ENCODE data around the gene YTHDC1.

The YTHDC1 gene

DNA sequence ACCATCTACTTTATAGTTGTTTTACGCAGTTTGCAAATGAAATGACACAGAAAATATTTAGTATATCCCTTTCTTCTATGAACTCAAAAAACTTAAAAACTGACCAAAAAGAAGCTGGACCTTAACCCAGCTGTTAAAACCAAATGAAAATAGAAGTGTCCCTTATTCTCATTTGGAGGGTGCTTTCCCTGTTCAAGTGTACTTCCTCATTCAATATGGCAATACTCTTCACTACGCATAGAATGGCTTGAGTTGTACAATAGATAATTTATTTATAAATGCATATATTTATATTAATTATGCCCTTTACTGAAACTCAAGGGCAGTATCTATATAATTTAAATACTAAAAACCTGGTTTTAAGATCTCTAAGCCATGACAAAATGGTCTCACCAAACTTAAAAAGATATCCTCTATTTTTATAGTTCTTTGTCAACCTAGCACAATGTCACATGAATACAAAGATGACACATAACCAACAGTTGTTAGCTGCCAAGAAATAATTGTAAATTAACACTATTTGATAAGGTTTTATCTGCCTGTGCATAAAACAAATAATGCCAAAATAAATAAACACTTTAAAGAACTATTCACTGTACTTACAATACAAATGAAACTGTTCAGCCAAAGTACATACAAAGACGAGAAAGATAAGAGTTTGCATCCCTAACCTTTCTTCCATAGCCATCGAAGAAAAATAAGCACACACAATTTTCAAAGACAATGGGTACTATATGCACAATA lies 25.2 kb downstream of the YTHDC1 start:
- Histone ChIP-seq H3K9me3 (ENCODE audit: low read length) (no peaks in the 10 kb centered on the region), H3K4me3 (ENCODE audit: low read depth in 1 of 2, low read length in 2 of 2) (no peak overlapping the region), H3K4me1 (ENCODE audit: insufficient read depth, low read length) (no peaks in the 10 kb centered on the region), H3K36me3 (ENCODE audit: insufficient read depth, low read length) (peaks cover 58% of the 10 kb centered on the region), H3K27me3 (ENCODE audit: control insufficient read depth in 1 of 2, insufficient read depth in 2 of 2, low read length in 2 of 2) (no peaks in the 10 kb centered on the region), H3K9ac (ENCODE audit: low read length) (no peak overlapping the region), H3K27ac (ENCODE audit: low read depth, low read length) (no peak overlapping the region)

DNA sequence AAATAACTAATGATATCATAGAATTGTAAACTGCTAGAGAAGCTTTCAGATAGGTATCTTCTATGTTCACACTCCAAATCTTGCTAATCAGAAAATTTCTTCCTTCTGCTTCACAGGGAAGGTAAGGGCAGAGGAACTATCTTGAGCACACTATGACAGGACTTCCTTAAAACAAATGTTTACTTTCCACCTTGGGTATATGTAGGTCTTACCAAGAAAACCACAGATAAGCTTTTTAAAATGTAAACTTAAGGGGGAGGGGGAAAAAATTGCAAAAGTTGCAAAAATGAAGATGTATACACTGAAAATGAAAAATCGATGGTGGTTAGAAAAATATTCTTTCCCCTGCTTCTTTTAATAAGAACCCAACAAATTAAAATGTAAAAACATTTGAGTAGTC lies 30.9 kb downstream of the YTHDC1 start:
- no peaks in the 10 kb centered on the region for H3K9me3 ChIP-seq (ENCODE audit: low read length)
- no peaks in the 10 kb centered on the region for H3K4me1 ChIP-seq (ENCODE audit: insufficient read depth, low read length)
- H3K4me3 ChIP-seq (ENCODE audit: low read depth in 1 of 2, low read length in 2 of 2): no peak overlapping the region
- H3K36me3 ChIP-seq (ENCODE audit: insufficient read depth, low read length): peaks cover 72% of the 10 kb centered on the region
- no peak overlapping the region for H3K9ac ChIP-seq (ENCODE audit: low read length)
- H3K27ac ChIP-seq (ENCODE audit: low read depth, low read length): no peak overlapping the region
- H3K27me3 ChIP-seq (ENCODE audit: control insufficient read depth in 1 of 2, insufficient read depth in 2 of 2, low read length in 2 of 2): no peaks in the 10 kb centered on the region

DNA sequence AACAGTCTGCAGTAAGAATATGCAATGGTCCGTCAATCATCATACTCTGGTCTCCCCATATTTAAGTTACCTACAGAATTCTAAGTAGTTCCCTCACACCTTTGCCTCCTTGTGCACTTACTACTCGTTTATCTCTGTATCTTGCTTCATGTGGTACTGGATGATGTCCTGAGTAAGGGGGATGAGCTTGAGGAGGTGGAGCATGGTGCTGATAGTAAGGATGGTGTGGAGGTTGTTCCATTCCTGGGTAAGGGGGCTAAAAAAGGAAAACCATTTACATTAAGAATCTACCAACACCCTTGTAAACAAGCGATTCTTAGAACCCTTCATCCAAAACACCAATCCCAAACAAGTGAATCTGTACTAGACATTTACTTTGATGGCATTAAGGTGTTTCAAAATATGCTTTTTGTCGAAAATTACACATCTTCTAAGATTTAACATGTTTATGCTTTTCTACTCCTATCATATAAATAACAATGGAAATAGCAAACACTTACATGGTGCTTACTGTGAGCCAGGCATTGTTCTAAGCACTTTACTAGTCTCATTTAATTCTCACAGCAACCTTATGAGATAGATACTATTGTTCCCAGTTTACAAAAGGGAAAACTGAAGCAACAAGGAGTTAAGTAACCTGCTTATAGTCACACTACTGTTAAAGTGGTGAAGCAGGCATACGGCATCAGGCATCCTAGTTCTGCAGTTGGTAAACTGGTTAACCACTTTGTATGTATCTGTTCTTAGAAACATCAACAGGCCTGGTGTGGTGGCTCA lies 33.5 kb downstream of the YTHDC1 start:
- no peak overlapping the region for H3K9ac ChIP-seq (ENCODE audit: low read length)
- H3K27ac ChIP-seq (ENCODE audit: low read depth, low read length): no peak overlapping the region
- H3K9me3 ChIP-seq (ENCODE audit: low read length): no peaks in the 10 kb centered on the region
- H3K4me1 ChIP-seq (ENCODE audit: insufficient read depth, low read length): no peaks in the 10 kb centered on the region
- H3K27me3 ChIP-seq (ENCODE audit: control insufficient read depth in 1 of 2, insufficient read depth in 2 of 2, low read length in 2 of 2): no peaks in the 10 kb centered on the region
- peaks cover 67% of the 10 kb centered on the region for H3K36me3 ChIP-seq (ENCODE audit: insufficient read depth, low read length)
- H3K4me3 ChIP-seq (ENCODE audit: low read depth in 1 of 2, low read length in 2 of 2): no peak overlapping the region

DNA sequence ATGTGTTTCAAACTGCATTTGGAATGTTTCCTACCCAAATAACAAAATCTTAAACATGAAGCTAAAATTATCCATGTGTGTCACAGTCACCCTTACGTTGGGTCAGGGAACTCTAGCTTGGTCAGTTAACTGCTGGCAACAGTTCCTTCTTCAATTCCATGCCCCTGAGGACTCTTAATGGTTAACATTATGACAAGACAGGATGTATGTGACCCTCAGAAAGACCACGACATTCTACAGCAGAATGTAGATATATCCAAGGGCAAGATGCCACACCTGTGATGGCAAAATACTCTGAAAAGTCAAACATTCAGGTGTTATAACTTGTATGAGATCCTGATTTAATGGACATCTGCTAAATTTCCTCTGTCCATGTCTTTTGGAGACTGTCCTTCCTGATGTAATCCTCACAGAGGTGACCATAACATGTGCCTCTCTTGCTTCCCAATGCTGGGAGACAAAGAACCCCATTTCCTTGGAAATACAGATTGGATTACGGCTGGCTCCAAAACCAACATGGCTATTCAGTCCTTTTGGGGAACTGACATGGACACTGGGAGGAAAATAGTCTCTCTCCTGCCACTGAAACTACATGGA lies 39.1 kb downstream of the YTHDC1 start:
- Histone ChIP-seq H3K9ac (ENCODE audit: low read length) (no peak overlapping the region), H3K27ac (ENCODE audit: low read depth, low read length) (no peak overlapping the region), H3K36me3 (ENCODE audit: insufficient read depth, low read length) (peaks cover 35% of the 10 kb centered on the region)

DNA sequence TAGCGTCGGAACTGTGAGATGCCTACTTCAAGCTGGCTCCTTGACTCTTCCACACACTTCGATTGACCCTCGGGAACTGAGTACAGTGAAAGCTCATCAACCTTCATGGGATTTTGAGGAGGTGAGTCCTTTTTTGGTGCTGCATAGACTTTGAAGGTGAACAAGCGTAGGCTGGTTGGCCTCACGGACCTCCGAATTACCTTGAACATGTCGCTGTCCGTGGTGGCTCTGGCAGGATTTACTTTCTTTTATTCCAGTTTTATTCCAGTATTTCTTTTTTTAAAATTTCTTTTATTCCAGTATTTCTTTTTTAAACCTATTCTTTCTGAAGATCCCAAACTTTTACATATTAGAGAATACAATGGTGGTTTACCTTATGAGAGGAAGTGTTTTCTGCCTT lies 45.2 kb downstream of the YTHDC1 start:
- no peaks in the 10 kb centered on the region for H3K27me3 ChIP-seq (ENCODE audit: control insufficient read depth in 1 of 2, insufficient read depth in 2 of 2, low read length in 2 of 2)
- H3K9ac ChIP-seq (ENCODE audit: low read length): no peak overlapping the region
- H3K4me1 ChIP-seq (ENCODE audit: insufficient read depth, low read length): no peaks in the 10 kb centered on the region
- H3K27ac ChIP-seq (ENCODE audit: low read depth, low read length): no peak overlapping the region
- H3K9me3 ChIP-seq (ENCODE audit: low read length): no peaks in the 10 kb centered on the region
- H3K36me3 ChIP-seq (ENCODE audit: insufficient read depth, low read length): no peaks in the 10 kb centered on the region
- no peak overlapping the region for H3K4me3 ChIP-seq (ENCODE audit: low read depth in 1 of 2, low read length in 2 of 2)

More for the DNA sequence above, 39.1 kb downstream of the YTHDC1 start:
- Histone ChIP-seq H3K27me3 (ENCODE audit: control insufficient read depth in 1 of 2, insufficient read depth in 2 of 2, low read length in 2 of 2) (no peaks in the 10 kb centered on the region), H3K4me1 (ENCODE audit: insufficient read depth, low read length) (no peaks in the 10 kb centered on the region), H3K4me3 (ENCODE audit: low read depth in 1 of 2, low read length in 2 of 2) (no peak overlapping the region), H3K9me3 (ENCODE audit: low read length) (no peaks in the 10 kb centered on the region)

DNA sequence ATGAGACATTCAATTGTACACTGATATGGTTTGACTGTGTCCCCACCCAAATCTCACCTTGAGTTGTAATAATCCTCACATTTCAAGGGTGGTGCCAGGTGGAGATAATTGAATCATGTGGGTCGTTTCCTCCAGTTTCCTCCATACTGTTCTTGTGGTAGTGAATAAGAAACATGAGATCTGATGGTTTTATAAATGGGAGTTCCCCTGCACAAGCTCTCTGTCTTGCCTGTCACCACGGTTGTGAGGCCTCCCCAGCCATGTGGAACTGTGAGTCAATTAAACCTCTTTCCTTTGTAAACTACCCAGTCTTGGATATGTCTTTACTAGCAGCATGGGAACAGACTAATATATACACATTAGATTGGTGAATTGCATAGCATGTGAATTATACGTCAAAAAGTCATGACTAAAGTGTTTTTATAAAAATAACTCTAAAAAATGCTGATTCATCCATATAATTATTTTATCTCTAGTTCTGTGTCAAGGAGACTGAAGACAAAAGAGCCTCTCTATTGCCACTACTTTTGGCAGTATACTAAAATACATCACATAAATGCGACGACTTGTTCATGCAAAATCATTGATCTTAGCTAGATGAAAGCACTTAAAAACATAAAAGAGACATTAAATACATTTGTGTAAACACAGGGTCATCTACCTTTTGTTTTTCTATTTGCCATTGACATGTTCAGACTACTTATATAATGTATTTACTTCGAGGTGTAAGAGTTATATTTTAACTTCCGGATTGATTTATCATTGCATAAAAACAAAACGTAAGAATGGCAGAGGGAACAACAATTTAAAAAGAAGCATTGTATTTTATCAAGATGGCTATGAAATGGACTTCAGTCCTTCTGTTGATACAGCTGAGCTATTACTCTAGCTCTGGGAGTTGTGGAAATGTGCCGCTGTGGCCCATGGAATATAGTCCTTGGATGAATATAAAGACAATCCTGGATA lies 50.1 kb downstream of the YTHDC1 start:
- H3K36me3 ChIP-seq (ENCODE audit: insufficient read depth, low read length): no peaks in the 10 kb centered on the region
- H3K4me3 ChIP-seq (ENCODE audit: low read depth in 1 of 2, low read length in 2 of 2): no peak overlapping the region
- H3K27ac ChIP-seq (ENCODE audit: low read depth, low read length): no peak overlapping the region
- H3K27me3 ChIP-seq (ENCODE audit: control insufficient read depth in 1 of 2, insufficient read depth in 2 of 2, low read length in 2 of 2): no peaks in the 10 kb centered on the region
- H3K9ac ChIP-seq (ENCODE audit: low read length): no peak overlapping the region
- H3K9me3 ChIP-seq (ENCODE audit: low read length): no peaks in the 10 kb centered on the region
- H3K4me1 ChIP-seq (ENCODE audit: insufficient read depth, low read length): no peaks in the 10 kb centered on the region

DNA sequence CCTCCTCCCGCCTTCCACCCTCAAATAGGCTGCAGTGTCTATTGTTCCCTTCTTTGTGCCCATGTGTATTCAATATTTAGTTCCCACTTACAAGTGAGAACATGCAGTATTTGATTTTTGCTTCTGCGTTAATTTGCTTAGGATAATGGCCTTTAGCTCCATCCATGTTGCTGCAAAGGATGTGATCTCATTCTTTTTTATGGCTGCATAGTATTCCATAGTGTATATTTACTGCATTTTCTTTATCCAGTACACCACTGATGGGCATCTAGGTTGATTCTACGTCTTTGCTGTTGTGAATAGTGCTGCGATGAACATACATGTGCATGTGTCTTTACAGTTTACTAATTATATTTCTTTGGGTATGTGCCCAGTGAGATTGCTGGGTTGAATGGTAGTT lies 52.8 kb downstream of the YTHDC1 start:
- H3K27me3 ChIP-seq (ENCODE audit: control insufficient read depth in 1 of 2, insufficient read depth in 2 of 2, low read length in 2 of 2): no peaks in the 10 kb centered on the region
- H3K36me3 ChIP-seq (ENCODE audit: insufficient read depth, low read length): no peaks in the 10 kb centered on the region
- no peak overlapping the region for H3K4me3 ChIP-seq (ENCODE audit: low read depth in 1 of 2, low read length in 2 of 2)
- no peak overlapping the region for H3K9ac ChIP-seq (ENCODE audit: low read length)
- H3K4me1 ChIP-seq (ENCODE audit: insufficient read depth, low read length): no peaks in the 10 kb centered on the region
- H3K27ac ChIP-seq (ENCODE audit: low read depth, low read length): no peak overlapping the region
- H3K9me3 ChIP-seq (ENCODE audit: low read length): no peaks in the 10 kb centered on the region

DNA sequence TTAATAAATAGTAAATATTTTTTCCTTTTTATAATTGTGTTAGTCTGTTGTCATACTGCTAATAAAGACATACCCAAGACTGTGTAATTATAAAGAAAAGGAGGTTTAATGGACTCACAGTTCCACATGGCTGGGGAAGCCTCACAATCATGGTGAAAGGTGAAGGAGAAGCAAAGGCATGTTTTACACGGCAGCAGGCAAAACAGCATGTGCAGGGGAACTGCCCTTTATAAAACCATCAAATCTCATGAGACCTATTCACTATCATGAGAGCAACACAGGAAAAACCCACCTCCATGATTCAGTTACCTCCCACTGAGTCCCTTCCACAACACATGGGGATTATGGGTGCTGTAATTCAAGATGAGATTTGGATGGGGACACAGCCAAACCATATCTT lies 58.6 kb downstream of the YTHDC1 start:
- Histone ChIP-seq H3K9me3 (ENCODE audit: low read length) (no peaks in the 10 kb centered on the region), H3K4me3 (ENCODE audit: low read depth in 1 of 2, low read length in 2 of 2) (no peak overlapping the region), H3K27me3 (ENCODE audit: control insufficient read depth in 1 of 2, insufficient read depth in 2 of 2, low read length in 2 of 2) (no peaks in the 10 kb centered on the region), H3K4me1 (ENCODE audit: insufficient read depth, low read length) (no peaks in the 10 kb centered on the region), H3K36me3 (ENCODE audit: insufficient read depth, low read length) (no peaks in the 10 kb centered on the region), H3K27ac (ENCODE audit: low read depth, low read length) (no peak overlapping the region), H3K9ac (ENCODE audit: low read length) (no peak overlapping the region)

DNA sequence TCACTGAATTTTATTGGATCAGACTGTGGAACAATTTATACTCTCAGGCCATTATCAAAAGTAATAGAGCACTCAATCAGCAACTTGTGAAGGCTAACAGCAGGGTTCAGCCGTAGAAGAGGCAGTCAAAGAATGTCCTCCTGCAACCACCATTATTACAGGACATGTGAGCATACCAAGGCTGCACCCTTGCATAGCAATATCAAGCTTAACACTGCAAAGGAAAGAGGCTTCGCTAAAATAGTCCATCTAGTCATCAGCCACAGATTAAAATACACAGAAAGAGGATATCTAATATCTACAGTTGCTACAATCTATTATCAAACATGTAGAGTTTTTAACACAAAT lies 61.5 kb downstream of the YTHDC1 start:
- no peak overlapping the region for H3K4me3 ChIP-seq (ENCODE audit: low read depth in 1 of 2, low read length in 2 of 2)
- no peaks in the 10 kb centered on the region for H3K9me3 ChIP-seq (ENCODE audit: low read length)
- H3K4me1 ChIP-seq (ENCODE audit: insufficient read depth, low read length): no peaks in the 10 kb centered on the region
- no peaks in the 10 kb centered on the region for H3K36me3 ChIP-seq (ENCODE audit: insufficient read depth, low read length)
- no peak overlapping the region for H3K9ac ChIP-seq (ENCODE audit: low read length)
- H3K27me3 ChIP-seq (ENCODE audit: control insufficient read depth in 1 of 2, insufficient read depth in 2 of 2, low read length in 2 of 2): no peaks in the 10 kb centered on the region
- H3K27ac ChIP-seq (ENCODE audit: low read depth, low read length): no peak overlapping the region

DNA sequence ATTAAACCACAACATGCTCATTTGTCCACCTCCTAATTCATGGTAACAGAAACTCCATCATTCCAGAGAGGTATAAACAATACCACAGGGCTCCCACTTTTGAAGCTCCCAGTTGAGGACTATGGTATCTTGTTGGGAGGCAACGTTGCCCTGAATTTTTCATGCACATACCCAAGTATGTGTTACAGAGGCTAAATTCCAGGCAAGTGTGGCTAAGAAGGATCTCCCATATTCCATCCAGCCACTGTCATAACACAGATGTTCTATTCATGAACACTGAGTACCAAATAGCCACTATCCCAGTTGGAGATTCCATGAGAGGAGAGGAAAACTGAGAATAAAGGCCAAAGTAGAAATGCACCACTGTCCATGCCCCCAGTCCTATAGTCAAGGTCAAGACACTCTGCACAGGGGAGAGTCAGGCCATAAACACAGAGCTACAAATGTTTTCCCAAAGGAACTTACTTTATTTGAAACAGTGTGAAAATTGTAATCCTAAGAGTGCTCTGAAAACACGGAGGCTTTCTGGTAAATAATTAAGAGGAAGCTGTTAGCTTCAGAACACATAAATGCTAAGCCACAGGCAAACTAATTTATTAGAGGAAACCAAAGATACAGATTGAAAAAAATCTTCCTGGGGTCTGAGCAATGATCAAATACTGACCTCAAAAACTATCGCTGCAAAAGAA lies 62.0 kb downstream of the YTHDC1 start:
- H3K36me3 ChIP-seq (ENCODE audit: insufficient read depth, low read length): no peaks in the 10 kb centered on the region
- no peak overlapping the region for H3K4me3 ChIP-seq (ENCODE audit: low read depth in 1 of 2, low read length in 2 of 2)
- H3K27ac ChIP-seq (ENCODE audit: low read depth, low read length): no peak overlapping the region
- H3K27me3 ChIP-seq (ENCODE audit: control insufficient read depth in 1 of 2, insufficient read depth in 2 of 2, low read length in 2 of 2): no peaks in the 10 kb centered on the region
- no peaks in the 10 kb centered on the region for H3K9me3 ChIP-seq (ENCODE audit: low read length)
- H3K4me1 ChIP-seq (ENCODE audit: insufficient read depth, low read length): no peaks in the 10 kb centered on the region
- H3K9ac ChIP-seq (ENCODE audit: low read length): no peak overlapping the region
